ENCODE results near the gene TPSG1.

The TPSG1 gene

DNA sequence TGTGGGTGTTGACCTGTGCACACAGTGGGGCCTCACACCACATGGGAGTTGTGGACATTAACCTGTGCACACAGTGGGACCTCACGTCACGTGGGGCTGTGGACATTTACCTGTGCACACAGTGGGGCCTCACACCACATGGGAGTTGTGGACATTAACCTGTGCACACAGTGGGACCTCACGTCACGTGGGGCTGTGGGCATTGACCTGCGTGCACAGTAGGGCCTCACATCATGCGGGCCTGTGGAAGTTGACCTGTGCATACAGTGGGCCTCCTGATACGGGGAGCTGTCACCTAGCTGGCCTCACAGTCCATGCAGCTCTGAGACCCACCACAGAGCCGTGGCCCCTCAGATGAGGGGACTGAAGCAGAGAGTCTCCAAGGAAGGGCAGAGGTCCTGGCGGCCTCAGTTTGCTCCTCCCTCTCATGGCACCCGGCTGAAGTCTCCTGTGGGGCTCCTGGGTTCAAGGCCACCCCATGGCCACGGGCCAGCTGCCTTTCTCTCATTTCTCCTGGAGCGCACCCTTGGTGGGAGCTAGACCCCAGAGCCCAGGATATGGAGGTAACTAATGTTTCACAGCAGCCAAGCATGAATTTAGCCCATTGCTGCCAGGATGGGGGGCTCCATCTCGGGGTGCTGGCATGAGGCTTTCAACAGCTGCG, 51.1 kb downstream of the TPSG1 start:
- Histone ChIP-seq H3K27ac (no peak overlapping the region), H3K79me2 (peaks cover 43% of the 10 kb centered on the region), H3K4me2 (ENCODE audit: low read length) (no peak overlapping the region), H3K27me3 (ENCODE audit: control insufficient read depth, insufficient read depth, low read length) (no peaks in the 10 kb centered on the region), H3K36me3 (ENCODE audit: control insufficient read depth, insufficient read depth, low read length) (no peaks in the 10 kb centered on the region), H3K9me3 (ENCODE audit: control insufficient read depth, low read length) (no peaks in the 10 kb centered on the region), H3K4me1 (no peaks in the 10 kb centered on the region), H3K4me3 (ENCODE audit: low read depth, low read length) (no peak overlapping the region), H3K9ac (no peak overlapping the region), H2AFZ (no peak overlapping the region)
- TF ChIP-seq, protein P1, sequence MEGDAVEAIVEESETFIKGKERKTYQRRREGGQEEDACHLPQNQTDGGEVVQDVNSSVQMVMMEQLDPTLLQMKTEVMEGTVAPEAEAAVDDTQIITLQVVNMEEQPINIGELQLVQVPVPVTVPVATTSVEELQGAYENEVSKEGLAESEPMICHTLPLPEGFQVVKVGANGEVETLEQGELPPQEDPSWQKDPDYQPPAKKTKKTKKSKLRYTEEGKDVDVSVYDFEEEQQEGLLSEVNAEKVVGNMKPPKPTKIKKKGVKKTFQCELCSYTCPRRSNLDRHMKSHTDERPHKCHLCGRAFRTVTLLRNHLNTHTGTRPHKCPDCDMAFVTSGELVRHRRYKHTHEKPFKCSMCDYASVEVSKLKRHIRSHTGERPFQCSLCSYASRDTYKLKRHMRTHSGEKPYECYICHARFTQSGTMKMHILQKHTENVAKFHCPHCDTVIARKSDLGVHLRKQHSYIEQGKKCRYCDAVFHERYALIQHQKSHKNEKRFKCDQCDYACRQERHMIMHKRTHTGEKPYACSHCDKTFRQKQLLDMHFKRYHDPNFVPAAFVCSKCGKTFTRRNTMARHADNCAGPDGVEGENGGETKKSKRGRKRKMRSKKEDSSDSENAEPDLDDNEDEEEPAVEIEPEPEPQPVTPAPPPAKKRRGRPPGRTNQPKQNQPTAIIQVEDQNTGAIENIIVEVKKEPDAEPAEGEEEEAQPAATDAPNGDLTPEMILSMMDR (IDR thresholded peaks at IDR 0.05): no peak

DNA sequence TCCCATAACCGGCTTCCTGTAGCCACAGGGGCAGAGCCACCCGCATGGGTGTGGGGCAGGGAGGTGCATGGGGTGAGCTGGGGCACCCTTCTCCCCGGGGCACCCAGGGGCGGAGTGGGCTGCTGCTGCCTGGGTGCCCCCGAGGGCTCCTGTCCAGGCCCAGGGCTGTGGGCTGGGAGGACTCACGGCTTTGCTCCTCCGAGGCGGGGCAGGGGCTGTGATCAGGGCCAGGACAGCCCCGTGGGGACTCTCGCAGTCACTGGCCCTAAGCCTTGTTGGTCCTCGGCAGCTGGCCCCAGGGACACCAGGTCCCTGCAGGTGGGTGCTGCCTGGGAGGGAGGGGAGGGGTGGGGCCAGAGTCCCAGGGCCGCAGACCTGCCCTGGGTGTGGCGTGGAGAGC, 52.4 kb downstream of the TPSG1 start:
- H3K27me3 ChIP-seq (ENCODE audit: control insufficient read depth, insufficient read depth, low read length): no peaks in the 10 kb centered on the region
- no peak overlapping the region for H3K27ac ChIP-seq
- no peak overlapping the region for H2AFZ ChIP-seq
- no peaks in the 10 kb centered on the region for H3K4me1 ChIP-seq
- no peak overlapping the region for H3K4me3 ChIP-seq (ENCODE audit: low read depth, low read length)
- H3K36me3 ChIP-seq (ENCODE audit: control insufficient read depth, insufficient read depth, low read length): no peaks in the 10 kb centered on the region
- H3K4me2 ChIP-seq (ENCODE audit: low read length): no peak overlapping the region
- H3K9me3 ChIP-seq (ENCODE audit: control insufficient read depth, low read length): no peaks in the 10 kb centered on the region
- TF ChIP-seq, protein P1 (IDR thresholded peaks at IDR 0.05): no peak
- no peak overlapping the region for H3K9ac ChIP-seq
- H3K79me2 ChIP-seq: peaks cover 55% of the 10 kb centered on the region

DNA sequence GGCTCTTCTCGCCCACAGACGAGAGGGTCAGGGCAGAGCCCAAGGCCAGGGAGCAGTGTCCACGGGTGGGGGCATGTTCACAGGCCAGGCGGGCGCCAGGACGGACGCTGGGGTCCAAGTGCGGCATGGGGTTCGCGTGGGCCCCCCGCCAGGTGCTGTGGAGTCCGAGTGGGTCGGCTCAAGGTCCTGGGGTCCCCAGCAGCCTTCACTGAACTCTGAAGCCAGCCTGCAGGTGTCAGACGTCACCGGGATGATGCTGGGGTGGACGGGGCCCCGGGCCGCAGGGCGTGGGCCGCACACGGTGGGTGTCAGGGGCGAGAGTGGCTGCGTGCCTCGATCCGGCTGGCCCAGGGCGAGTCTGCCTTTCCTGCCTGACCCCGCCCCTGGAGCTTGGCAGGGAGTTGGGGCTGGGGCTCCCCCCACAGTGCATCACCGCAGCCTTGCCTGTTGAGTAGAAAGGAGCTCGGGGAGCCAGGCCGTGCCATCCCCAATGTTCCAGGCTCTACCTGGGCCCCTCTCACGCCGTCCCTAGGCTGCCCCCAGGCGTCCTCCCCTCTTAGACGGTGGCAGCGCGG, 53.1 kb downstream of the TPSG1 start:
- H3K4me3 ChIP-seq (ENCODE audit: low read depth, low read length): no peak overlapping the region
- no peaks in the 10 kb centered on the region for H3K9me3 ChIP-seq (ENCODE audit: control insufficient read depth, low read length)
- peaks cover 59% of the 10 kb centered on the region for H3K79me2 ChIP-seq
- H2AFZ ChIP-seq: no peak overlapping the region
- TF ChIP-seq, protein P1 (IDR thresholded peaks at IDR 0.05): no peak
- H3K36me3 ChIP-seq (ENCODE audit: control insufficient read depth, insufficient read depth, low read length): no peaks in the 10 kb centered on the region
- no peaks in the 10 kb centered on the region for H3K4me1 ChIP-seq
- H3K27me3 ChIP-seq (ENCODE audit: control insufficient read depth, insufficient read depth, low read length): no peaks in the 10 kb centered on the region
- H3K27ac ChIP-seq: no peak overlapping the region
- H3K9ac ChIP-seq: no peak overlapping the region
- H3K4me2 ChIP-seq (ENCODE audit: low read length): no peak overlapping the region
